ENCODE measurements around the gene RAPGEF1.

DNA sequence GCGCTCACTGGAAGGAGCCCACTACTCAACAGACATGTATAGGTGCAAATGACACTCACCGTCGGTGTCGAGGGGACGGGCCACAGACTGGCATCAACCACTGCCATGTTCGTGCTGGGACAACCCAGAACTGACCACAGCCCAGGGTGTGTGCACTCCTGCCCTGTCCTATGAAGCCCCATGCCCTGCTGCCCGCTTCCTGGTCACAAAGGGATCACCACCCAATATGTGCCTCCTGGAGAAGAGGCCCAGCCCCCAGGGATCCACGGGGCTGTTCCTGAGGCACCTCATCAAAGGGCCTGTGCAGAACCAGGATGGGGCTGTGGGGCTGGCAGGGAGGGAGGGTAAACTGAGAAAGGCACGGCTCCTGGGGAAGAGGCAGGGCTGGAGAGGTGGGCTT, 151.5 kb downstream of the RAPGEF1 start:
- TF ChIP-seq, protein P1, sequence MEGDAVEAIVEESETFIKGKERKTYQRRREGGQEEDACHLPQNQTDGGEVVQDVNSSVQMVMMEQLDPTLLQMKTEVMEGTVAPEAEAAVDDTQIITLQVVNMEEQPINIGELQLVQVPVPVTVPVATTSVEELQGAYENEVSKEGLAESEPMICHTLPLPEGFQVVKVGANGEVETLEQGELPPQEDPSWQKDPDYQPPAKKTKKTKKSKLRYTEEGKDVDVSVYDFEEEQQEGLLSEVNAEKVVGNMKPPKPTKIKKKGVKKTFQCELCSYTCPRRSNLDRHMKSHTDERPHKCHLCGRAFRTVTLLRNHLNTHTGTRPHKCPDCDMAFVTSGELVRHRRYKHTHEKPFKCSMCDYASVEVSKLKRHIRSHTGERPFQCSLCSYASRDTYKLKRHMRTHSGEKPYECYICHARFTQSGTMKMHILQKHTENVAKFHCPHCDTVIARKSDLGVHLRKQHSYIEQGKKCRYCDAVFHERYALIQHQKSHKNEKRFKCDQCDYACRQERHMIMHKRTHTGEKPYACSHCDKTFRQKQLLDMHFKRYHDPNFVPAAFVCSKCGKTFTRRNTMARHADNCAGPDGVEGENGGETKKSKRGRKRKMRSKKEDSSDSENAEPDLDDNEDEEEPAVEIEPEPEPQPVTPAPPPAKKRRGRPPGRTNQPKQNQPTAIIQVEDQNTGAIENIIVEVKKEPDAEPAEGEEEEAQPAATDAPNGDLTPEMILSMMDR (conservative IDR thresholded peaks at IDR 0.05; ENCODE audit: low read length), result no peak
- TF ChIP-seq EZH2phosphoT487 (IDR thresholded peaks at IDR 0.05; ENCODE audit: borderline replicate concordance, low read depth, low read length), result no peak
